HepG2 (cell line): ENCODE data around the gene SYNGR2. TPM values are rescaled to one million over a fixed set of nuclear protein-coding genes. Genes with fewer than 3 reads are reported as not detected.

Experiments used
- ATRX ChIP-seq: sonication (generic); formaldehyde crosslinking; IDR thresholded peaks from 2 replicates; pipeline ENCODE4 v1.4.0; 2020; ENCODE audit warnings: missing genetic modification reagents, borderline replicate concordance
- BCL6 ChIP-seq: IDR thresholded peaks from 2 replicates; pipeline ENCODE4 v1.6.1; 2016; ENCODE audit warnings: missing genetic modification reagents, missing compliant biosample characterization
- CHCHD3 ChIP-seq: sonication (generic); formaldehyde crosslinking; IDR thresholded peaks from 2 replicates; pipeline ENCODE4 v1.8.0; 2022; ENCODE audit warnings: mild to moderate bottlenecking, missing genetic modification reagents, moderate library complexity
- CREB1 ChIP-seq, 2 experiments: fragments of 450-650 bp in 1 of 2; IDR thresholded peaks; 2 replicates each; pipeline ENCODE4 v1.6.1; 2016 to 2017; ENCODE audit warnings: control low read depth in 1 of 2, mild to moderate bottlenecking in 1 of 2, missing compliant biosample characterization in 1 of 2, missing genetic modification characterization in 1 of 2
- CREBL2 ChIP-seq: sonication (generic); formaldehyde crosslinking; IDR thresholded peaks from 2 replicates; pipeline ENCODE4 v1.8.1; 2023; ENCODE audit warnings: missing genetic modification reagents, mild to moderate bottlenecking, borderline replicate concordance
- ELF4 ChIP-seq: sonication (generic); formaldehyde crosslinking; IDR thresholded peaks from 2 replicates; pipeline ENCODE4 v1.5.0; 2020; ENCODE audit warnings: missing genetic modification reagents, mild to moderate bottlenecking, moderate library complexity, borderline replicate concordance
- FUBP1 ChIP-seq: sonication (generic); formaldehyde crosslinking; IDR thresholded peaks from 2 replicates; pipeline ENCODE4 v1.5.1; 2020; ENCODE audit warnings: missing genetic modification reagents, mild to moderate bottlenecking, borderline replicate concordance
- ISL2 ChIP-seq: sonication (generic); formaldehyde crosslinking; IDR thresholded peaks from 2 replicates; pipeline ENCODE4 v1.5.0; 2020; ENCODE audit warnings: missing genetic modification reagents
- RARA ChIP-seq: IDR thresholded peaks from 2 replicates; pipeline ENCODE4 v1.6.1; 2016; ENCODE audit warnings: missing genetic modification reagents, missing compliant biosample characterization
- SCMH1 ChIP-seq: sonication (generic); formaldehyde crosslinking; IDR thresholded peaks from 2 replicates; pipeline ENCODE4 v1.9.0; 2021; ENCODE audit warnings: missing genetic modification reagents, mild to moderate bottlenecking, borderline replicate concordance
- SNAPC4 ChIP-seq: sonication (generic); formaldehyde crosslinking; IDR thresholded peaks from 2 replicates; pipeline ENCODE4 v1.4.0; 2020; ENCODE audit warnings: mild to moderate bottlenecking, missing genetic modification reagents
- SP4 ChIP-seq: sonication (generic); formaldehyde crosslinking; IDR thresholded peaks from 2 replicates; pipeline ENCODE4 v1.8.1; 2023; ENCODE audit warnings: mild to moderate bottlenecking, missing genetic modification reagents
- SUZ12 ChIP-seq: fragments of 150-350 bp; IDR thresholded peaks from 2 replicates; pipeline ENCODE4 v1.6.1; 2014; ENCODE audit warnings: low read depth, low read length
- TOE1 ChIP-seq: sonication (generic); formaldehyde crosslinking; IDR thresholded peaks from 2 replicates; pipeline ENCODE4 v1.4.0; 2020; ENCODE audit warnings: mild to moderate bottlenecking, missing genetic modification reagents
- ZFP36L1 ChIP-seq: sonication (generic); formaldehyde crosslinking; IDR thresholded peaks from 2 replicates; pipeline ENCODE4 v1.8.0; 2022; ENCODE audit warnings: mild to moderate bottlenecking, missing genetic modification reagents, moderate library complexity
- ZGPAT ChIP-seq: IDR thresholded peaks from 2 replicates; pipeline ENCODE4 v1.6.1; 2016; ENCODE audit warnings: mild to moderate bottlenecking
- ZIK1 ChIP-seq: sonication (generic); formaldehyde crosslinking; IDR thresholded peaks from 2 replicates; pipeline ENCODE4 v1.5.0; 2020; ENCODE audit warnings: mild to moderate bottlenecking, low read depth, missing genetic modification reagents, borderline replicate concordance
- ZNF256 ChIP-seq: sonication (generic); formaldehyde crosslinking; conservative IDR thresholded peaks from 2 replicates; pipeline ENCODE4 v1.4.0; 2020; ENCODE audit warnings: missing genetic modification reagents
- ZNF33A ChIP-seq: sonication (generic); formaldehyde crosslinking; IDR thresholded peaks from 2 replicates; pipeline ENCODE4 v1.5.1; 2020; ENCODE audit warnings: missing genetic modification reagents, mild to moderate bottlenecking, moderate library complexity, borderline replicate concordance
- ZNF619 ChIP-seq: sonication (generic); formaldehyde crosslinking; IDR thresholded peaks from 2 replicates; pipeline ENCODE4 v1.4.0; 2020; ENCODE audit warnings: mild to moderate bottlenecking, missing genetic modification reagents
- polyA plus RNA-seq, 8 experiments: library from polyadenylated mRNA; depleted of rRNA in 3 of 8; stranded (reverse) in 7 of 8; unstranded in 1 of 8; fragments of >200 nt; fragmentation: Illumina TruSeq in 4 of 8; extraction: Trizol in 4 of 8; gene quantifications; 2 replicates each; pipeline versions ENCODE4 v1.2.1 to v1.2.3, GENCODE V29; 2011 to 2016; ENCODE audit warnings: low read depth in 4 of 8, missing spikeins in 1 of 8, mixed read lengths in 1 of 8; ENCODE audit not compliant: insufficient read depth in 1 of 8
- total RNA-seq, 5 experiments: library from RNA; depleted of rRNA; stranded (reverse); fragments of >200 nt; fragmentation: Illumina TruSeq; extraction: Trizol; gene quantifications; 2 replicates each; pipeline ENCODE4 v1.2.3, GENCODE V29; 2016; ENCODE audit warnings: low read depth in 1 of 5

SYNGR2 gene
- total and polyA plus RNA-seq, 2 of the 13 experiments (the other 11 are each of a cell fraction or from before 2014, with no cell fraction given): 46.7 to 170 TPM

GRCh38 chr17:78186692-78187595 is 18.6 kb downstream of the SYNGR2 start, which contains the start of the genes AFMID and TK1 (continued):
- TF ChIP-seq SNAPC4 (CRISPR knock-in tag) (peak; percentile 80; the same call in 1 of the 2 replicates), ZGPAT (peak; percentile 89), SCMH1 (CRISPR knock-in tag) (no peak), ZFP36L1 (CRISPR knock-in tag) (peak; percentile 100), BCL6 (CRISPR knock-in tag) (0 out of 2 replicates have a peak, but pooled peaks have one; percentile 32), ZIK1 (CRISPR knock-in tag) (no peak; the same call in 1 of the 2 replicates), ELF4 (CRISPR knock-in tag) (no peak), TOE1 (CRISPR knock-in tag) (no peak), ZNF33A (CRISPR knock-in tag) (no peak; the same call in 1 of the 2 replicates), CREBL2 (CRISPR knock-in tag) (no peak), CREB1 (IDR thresholded peaks at IDR 0.05) (peak; percentile 75), CREB1 (CRISPR knock-in tag; IDR thresholded peaks at IDR 0.05) (peak; percentile 79), ISL2 (CRISPR knock-in tag) (peak; percentile 60; the same call in 1 of the 2 replicates), ATRX (CRISPR knock-in tag) (no peak), FUBP1 (no peak; the same call in 1 of the 2 replicates), SP4 (peak; percentile 99), ZNF619 (0 out of 2 replicates have a peak, but pooled peaks have one; percentile 59), RARA (peak; percentile 60), SUZ12 (no peak), ZNF256 (CRISPR knock-in tag) (peak; percentile 90; the same call in 1 of the 2 replicates), CHCHD3 (CRISPR knock-in tag) (peak; percentile 99)
